NOMO-1 treated with dmso at 0.1 percent for 144 hours (cell line): Measurements from ENCODE around the gene HS6ST3.
"Not testable (repeated sequence)": the region's sequence is repeated elsewhere in the genome, so short reads cannot be mapped to it uniquely, and the experiment has no call there.

Experiments
- DNase-seq: peaks from one replicate; lab custom pipeline; 2025; ENCODE audit not compliant: unreplicated experiment; lab: John Stamatoyannopoulos, UW

HS6ST3 gene

GRCh38 chr13:96091164-96092117, 1.5 kb downstream of the HS6ST3 start:
- DNase-seq, result no peak

- DNase-seq, result no peak
These were observed 3.5 kb downstream of the HS6ST3 start for GRCh38 chr13:96093296-96094006.

GRCh38 chr13:96100457-96101220, 10.7 kb downstream of the HS6ST3 start:
- no peak for DNase-seq

GRCh38 chr13:96104516-96104915, 14.6 kb downstream of the HS6ST3 start:
- no peak for DNase-seq

GRCh38 chr13:96108072-96108471, 18.2 kb downstream of the HS6ST3 start:
- not testable (repeated sequence) for DNase-seq

GRCh38 chr13:96109125-96109524, 19.2 kb downstream of the HS6ST3 start:
- DNase-seq, result no peak

- DNase-seq, result no peak
These were observed 23.0 kb downstream of the HS6ST3 start for GRCh38 chr13:96112936-96113335.

- not testable (repeated sequence) for DNase-seq
These were observed 25.5 kb downstream of the HS6ST3 start for GRCh38 chr13:96115368-96115767.

GRCh38 chr13:96119921-96120320, 30.0 kb downstream of the HS6ST3 start:
- DNase-seq, result no peak

GRCh38 chr13:96130818-96131340, 41.0 kb downstream of the HS6ST3 start:
- no peak for DNase-seq

- DNase-seq, result no peak
These were observed 51.1 kb downstream of the HS6ST3 start for GRCh38 chr13:96141032-96141431.

- no peak for DNase-seq
These were observed 69.8 kb downstream of the HS6ST3 start for GRCh38 chr13:96159725-96160124.

- DNase-seq, result no peak
These were observed 71.2 kb downstream of the HS6ST3 start for GRCh38 chr13:96161141-96161540.

GRCh38 chr13:96165840-96166239, 75.9 kb downstream of the HS6ST3 start:
- no peak for DNase-seq

- no peak for DNase-seq
These were observed 82.2 kb downstream of the HS6ST3 start for GRCh38 chr13:96172066-96172465.

GRCh38 chr13:96178759-96179158, 88.9 kb downstream of the HS6ST3 start:
- no peak for DNase-seq

GRCh38 chr13:96179309-96179708, 89.4 kb downstream of the HS6ST3 start:
- DNase-seq, result no peak

- no peak for DNase-seq
These were observed 92.0 kb downstream of the HS6ST3 start for GRCh38 chr13:96181911-96182310.

GRCh38 chr13:96185818-96186217, 95.9 kb downstream of the HS6ST3 start:
- DNase-seq, result no peak

GRCh38 chr13:96191367-96191766, 101.5 kb downstream of the HS6ST3 start:
- no peak for DNase-seq

GRCh38 chr13:96193728-96194310, 103.9 kb downstream of the HS6ST3 start:
- no peak for DNase-seq
